Immature natural killer cell (primary cell): ENCODE data around the gene ADIRF. TPM values are rescaled to one million over a fixed set of nuclear protein-coding genes. Genes with fewer than 3 reads are reported as not detected.
"Not testable (repeated sequence)": the region's sequence is repeated elsewhere in the genome, so short reads cannot be mapped to it uniquely, and the experiment has no call there.

ENCODE experiments used
- DNase-seq, 3 donors: peaks; one replicate each; pipeline ENCODE4 v3.0.0; 2022; ENCODE audit warnings: mixed read lengths in 1 of 3
- H3K27ac Mint-ChIP-seq, 6 donors: one replicate each; pipeline ENCODE4 v1.8.0; 2020; ENCODE audit warnings: mixed read lengths in 6 of 6, mild to moderate bottlenecking in 5 of 6, inconsistent platforms in 4 of 6, moderate library complexity in 3 of 6
- H3K27me3 Mint-ChIP-seq, 3 donors: one replicate each; pipeline ENCODE4 v1.8.0; 2020 to 2021; ENCODE audit warnings: low read depth in 3 of 3, mild to moderate bottlenecking in 3 of 3, mixed read lengths in 3 of 3, moderate library complexity in 3 of 3, inconsistent platforms in 1 of 3
- H3K36me3 Mint-ChIP-seq, 3 donors: one replicate each; pipeline ENCODE4 v1.8.0; 2020; ENCODE audit warnings: mixed read lengths in 3 of 3, inconsistent platforms in 2 of 3, mild to moderate bottlenecking in 2 of 3
- H3K4me1 Mint-ChIP-seq, 2 donors: one replicate each; pipeline ENCODE4 v1.8.0; 2020; ENCODE audit warnings: inconsistent platforms in 2 of 2, mild to moderate bottlenecking in 2 of 2, mixed read lengths in 2 of 2, moderate library complexity in 1 of 2
- H3K4me3 Mint-ChIP-seq, 5 donors: one replicate each; pipeline ENCODE4 v1.8.0; 2020; ENCODE audit warnings: mild to moderate bottlenecking in 5 of 5, mixed read lengths in 5 of 5, inconsistent platforms in 3 of 5, moderate library complexity in 3 of 5
- H3K9me3 Mint-ChIP-seq, 6 donors: one replicate each; pipeline ENCODE4 v1.8.0; 2020; ENCODE audit warnings: mild to moderate bottlenecking in 6 of 6, mixed read lengths in 6 of 6, inconsistent platforms in 4 of 6, moderate library complexity in 3 of 6
- polyA plus RNA-seq, 3 donors: library from polyadenylated mRNA; unstranded; fragments of 300-500 nt; fragmentation: Illumina TruSeq; gene quantifications; one replicate each; pipeline ENCODE4 v1.2.3, GENCODE V29; 2021

ADIRF gene
- polyA plus RNA-seq, 3 donors from 2014 or later, result not detected

DNA sequence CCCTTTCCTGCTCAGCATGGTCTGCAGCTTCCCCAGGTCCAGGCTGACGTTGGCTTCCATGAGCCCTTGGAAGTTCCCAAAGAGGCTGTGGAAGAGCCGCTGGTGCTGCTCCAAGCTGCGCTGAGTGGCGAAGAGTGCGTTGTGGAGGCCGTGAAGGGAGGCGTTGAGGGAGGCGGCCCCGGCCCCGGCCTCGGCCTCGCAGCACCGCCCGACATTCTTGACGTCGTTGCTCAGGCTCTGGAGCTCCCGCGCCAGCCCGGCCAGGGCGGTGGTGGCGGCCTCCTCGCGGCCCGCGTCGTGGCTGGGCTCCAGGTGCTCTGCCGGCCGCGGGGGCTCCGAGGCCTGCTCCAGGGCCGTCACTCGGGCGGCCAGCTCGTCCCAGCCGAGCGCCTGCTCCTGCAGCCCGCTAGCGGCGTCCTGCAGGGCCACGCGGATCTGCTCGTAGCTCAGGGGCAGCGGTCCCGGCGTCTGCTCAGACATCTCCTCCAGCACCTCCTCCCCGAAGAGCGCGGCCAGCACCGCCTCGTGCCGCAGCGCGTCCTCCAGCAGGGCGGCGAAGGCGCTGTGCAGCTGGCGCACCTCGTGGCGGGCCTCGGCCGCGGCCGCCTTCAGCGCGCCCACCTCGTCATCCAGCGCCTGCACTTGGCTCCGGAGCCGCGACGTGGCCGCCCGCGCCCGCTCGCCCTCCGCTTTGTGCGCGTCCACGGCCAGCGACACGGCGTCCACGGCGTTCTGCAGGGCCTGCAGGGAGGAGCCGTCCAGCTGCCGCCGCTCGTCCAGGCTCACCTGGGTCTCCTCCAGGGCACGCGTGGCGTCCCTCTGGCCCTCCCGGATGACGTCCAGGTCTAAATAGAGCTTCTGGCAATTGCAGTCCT, 25.6 kb upstream of the ADIRF start:
- H3K4me1 Mint-ChIP-seq, result peaks cover 0 to 6% of the 10 kb centered on the region in 2 donors
- no peaks in the 10 kb centered on the region for H3K36me3 Mint-ChIP-seq
- DNase-seq, result no peak
- H3K4me3 Mint-ChIP-seq, result no peak overlapping the region
- H3K27ac Mint-ChIP-seq, result no peak overlapping the region
- no peaks in the 10 kb centered on the region for H3K9me3 Mint-ChIP-seq
- H3K27me3 Mint-ChIP-seq, result peaks cover 0 to 9% (median 3%) of the 10 kb centered on the region in 3 donors

DNA sequence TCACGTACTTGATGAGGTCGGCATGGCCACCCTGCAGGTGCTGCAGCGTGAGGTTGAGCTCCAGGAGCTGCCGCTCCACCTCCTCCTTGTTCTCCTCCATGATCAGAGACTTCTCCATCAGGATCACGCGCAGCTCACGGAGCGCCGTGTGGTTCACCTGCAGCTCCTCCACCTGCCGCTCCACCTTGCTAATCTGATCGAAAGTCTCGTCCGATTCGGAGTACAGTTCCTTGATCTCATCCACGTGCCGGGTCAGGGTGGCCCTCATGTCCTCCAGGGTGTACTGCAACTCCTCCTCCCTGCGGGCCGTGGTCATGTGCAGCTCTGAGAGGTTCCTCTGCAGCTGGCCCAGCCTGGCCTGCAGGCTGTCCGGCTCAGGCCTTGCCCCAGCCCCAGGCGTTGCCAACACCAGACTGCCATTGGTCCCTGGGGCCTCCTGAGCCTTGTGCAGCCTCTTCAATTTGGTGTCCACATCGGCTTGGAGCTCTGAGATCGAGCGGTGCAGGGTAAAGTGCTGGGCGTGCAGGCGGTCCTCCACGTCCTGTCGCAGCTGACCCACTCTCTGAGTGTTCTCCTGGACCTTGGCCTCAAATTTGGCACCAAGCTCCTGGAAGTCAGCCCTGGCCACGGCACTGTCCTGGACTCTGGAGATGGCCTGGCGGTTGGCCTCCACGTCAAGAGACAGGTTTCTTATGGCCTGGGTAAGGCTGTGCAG, 24.8 kb upstream of the ADIRF start:
- H3K9me3 Mint-ChIP-seq, result no peaks in the 10 kb centered on the region
- no peak overlapping the region for H3K27ac Mint-ChIP-seq
- H3K27me3 Mint-ChIP-seq, result peaks cover 3 to 9% (median 3%) of the 10 kb centered on the region in 3 donors
- H3K4me1 Mint-ChIP-seq, result peaks cover 0 to 6% of the 10 kb centered on the region in 2 donors
- no peak for DNase-seq
- H3K4me3 Mint-ChIP-seq, result no peak overlapping the region
- H3K36me3 Mint-ChIP-seq, result no peaks in the 10 kb centered on the region

DNA sequence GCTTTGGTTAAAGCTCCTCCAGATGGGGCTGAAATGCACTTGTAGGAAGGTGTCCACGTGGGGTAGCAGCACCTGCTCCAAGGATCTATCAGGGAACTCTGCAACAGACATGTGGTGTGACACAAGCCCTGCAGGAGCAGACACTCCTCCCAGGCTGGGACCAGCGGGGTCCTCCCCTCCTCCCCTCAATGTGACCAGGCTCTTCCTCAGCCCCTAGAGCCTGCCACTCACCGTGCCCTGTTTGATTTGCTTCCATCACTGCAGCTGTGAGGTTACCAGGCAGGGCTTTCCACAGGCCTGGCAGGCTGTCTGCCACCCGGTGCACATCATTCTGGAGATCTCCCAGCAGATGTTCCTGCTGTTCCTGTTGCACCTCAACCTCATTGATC, 24.3 kb upstream of the ADIRF start:
- Mint-ChIP-seq H3K36me3 (no peaks in the 10 kb centered on the region), H3K27ac (no peak overlapping the region), H3K9me3 (no peaks in the 10 kb centered on the region), H3K4me3 (no peak overlapping the region), H3K4me1 (peaks cover 0 to 6% of the 10 kb centered on the region in 2 donors), H3K27me3 (peaks cover 0 to 9% (median 3%) of the 10 kb centered on the region in 3 donors)
- DNase-seq, result no peak

DNA sequence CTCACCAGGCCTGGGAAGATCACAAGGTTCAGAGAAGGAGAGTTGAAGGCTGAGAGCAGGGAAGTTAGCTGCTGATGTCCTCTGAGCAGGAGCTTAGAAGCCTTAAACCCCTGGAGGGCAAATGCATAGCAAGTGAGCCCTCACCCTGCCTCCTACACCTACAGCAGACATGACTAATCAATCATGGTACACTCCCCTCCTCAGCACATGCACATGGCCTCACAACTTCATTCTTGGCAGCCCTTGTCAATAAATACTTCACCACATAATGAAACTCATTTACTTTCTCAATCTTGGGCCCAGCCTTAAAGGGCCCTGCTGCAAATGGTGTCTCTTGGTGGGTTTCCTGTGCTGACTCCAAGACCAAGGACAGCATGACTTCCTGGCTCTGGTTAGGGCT, 23.8 kb upstream of the ADIRF start:
- H3K4me1 Mint-ChIP-seq, result peaks cover 0 to 5% of the 10 kb centered on the region in 2 donors
- no peak overlapping the region for H3K4me3 Mint-ChIP-seq
- no peaks in the 10 kb centered on the region for H3K36me3 Mint-ChIP-seq
- H3K9me3 Mint-ChIP-seq, result no peaks in the 10 kb centered on the region
- H3K27me3 Mint-ChIP-seq, result peaks cover 0 to 6% (median 3%) of the 10 kb centered on the region in 3 donors
- DNase-seq, result no peak
- no peak overlapping the region for H3K27ac Mint-ChIP-seq

DNA sequence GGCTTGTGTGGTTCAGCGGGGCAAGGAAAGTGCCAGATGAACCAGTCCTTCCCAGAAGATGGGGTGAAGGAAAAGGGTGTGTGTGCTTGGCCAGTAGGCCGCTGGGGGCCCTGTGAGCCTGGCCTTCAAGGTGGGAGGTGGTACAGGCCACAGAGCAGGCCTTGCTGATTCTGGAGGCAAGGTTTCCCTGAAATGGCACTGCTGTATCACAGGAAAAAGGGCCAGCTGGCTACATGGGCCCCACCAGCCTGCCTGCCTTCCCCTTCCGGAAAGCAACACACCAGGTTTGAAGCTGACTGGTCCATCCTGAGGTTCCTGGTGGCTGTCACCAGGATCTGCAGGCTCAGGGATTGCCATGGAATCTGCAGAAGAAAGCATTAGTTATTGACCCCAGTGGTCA, 23.4 kb upstream of the ADIRF start:
- peaks cover 0 to 4% (median 2%) of the 10 kb centered on the region in 3 donors for H3K27me3 Mint-ChIP-seq
- H3K4me1 Mint-ChIP-seq, result peaks cover 0 to 1% of the 10 kb centered on the region in 2 donors
- no peak overlapping the region for H3K27ac Mint-ChIP-seq

DNA sequence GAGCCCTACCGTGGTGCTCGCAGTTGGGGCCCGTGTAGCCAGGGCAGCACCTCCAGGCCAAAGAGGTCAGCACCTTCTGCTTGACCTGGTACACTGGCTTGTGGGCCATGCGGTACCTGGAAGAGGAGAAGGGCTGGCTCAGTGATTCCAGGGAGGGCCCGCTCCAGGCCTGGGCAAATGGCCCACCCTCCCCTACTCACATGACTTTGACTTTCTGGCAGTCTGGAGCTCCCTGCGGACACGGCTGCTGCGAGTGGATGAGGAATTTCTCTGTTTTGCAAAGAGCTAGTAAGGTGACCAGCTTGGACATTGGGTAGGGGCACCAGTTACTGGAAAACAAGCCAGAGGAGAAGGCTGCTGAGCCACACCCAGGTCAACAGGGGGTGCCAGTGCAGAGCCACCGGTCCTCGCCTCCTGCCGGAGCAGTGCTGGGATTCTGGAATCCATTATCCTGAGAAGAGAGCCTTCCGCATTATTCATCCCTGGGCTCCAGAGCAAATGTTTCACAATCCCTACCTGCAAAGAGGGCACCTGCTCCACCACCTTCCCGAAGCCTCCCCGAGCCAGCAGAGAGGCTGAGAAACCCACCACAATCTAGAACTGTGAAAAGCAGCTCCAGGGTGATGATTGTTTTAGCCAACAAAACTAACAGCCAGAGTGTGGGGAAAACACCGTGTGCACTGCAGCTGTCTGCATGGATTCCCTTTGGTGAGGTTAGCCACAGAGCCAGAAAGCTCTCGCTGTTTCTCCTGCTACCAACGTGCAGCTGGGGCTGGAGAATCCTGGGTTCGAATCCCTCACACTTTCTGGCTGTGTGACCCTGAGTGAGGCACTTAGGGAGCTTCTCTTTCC, 22.7 kb upstream of the ADIRF start:
- Mint-ChIP-seq H3K4me1 (peaks cover 5 to 6% of the 10 kb centered on the region in 2 donors), H3K9me3 (peaks cover 0 to 2% (median 0%) of the 10 kb centered on the region in 6 donors), H3K27me3 (peaks cover 0 to 4% (median 0%) of the 10 kb centered on the region in 3 donors), H3K27ac (no peak overlapping the region), H3K4me3 (no peak overlapping the region), H3K36me3 (no peaks in the 10 kb centered on the region)
- DNase-seq, result no peak

More for the DNA sequence above, 23.4 kb upstream of the ADIRF start:
- no peak for DNase-seq
- no peak overlapping the region for H3K4me3 Mint-ChIP-seq
- H3K36me3 Mint-ChIP-seq, result no peaks in the 10 kb centered on the region
- H3K9me3 Mint-ChIP-seq, result no peaks in the 10 kb centered on the region

DNA sequence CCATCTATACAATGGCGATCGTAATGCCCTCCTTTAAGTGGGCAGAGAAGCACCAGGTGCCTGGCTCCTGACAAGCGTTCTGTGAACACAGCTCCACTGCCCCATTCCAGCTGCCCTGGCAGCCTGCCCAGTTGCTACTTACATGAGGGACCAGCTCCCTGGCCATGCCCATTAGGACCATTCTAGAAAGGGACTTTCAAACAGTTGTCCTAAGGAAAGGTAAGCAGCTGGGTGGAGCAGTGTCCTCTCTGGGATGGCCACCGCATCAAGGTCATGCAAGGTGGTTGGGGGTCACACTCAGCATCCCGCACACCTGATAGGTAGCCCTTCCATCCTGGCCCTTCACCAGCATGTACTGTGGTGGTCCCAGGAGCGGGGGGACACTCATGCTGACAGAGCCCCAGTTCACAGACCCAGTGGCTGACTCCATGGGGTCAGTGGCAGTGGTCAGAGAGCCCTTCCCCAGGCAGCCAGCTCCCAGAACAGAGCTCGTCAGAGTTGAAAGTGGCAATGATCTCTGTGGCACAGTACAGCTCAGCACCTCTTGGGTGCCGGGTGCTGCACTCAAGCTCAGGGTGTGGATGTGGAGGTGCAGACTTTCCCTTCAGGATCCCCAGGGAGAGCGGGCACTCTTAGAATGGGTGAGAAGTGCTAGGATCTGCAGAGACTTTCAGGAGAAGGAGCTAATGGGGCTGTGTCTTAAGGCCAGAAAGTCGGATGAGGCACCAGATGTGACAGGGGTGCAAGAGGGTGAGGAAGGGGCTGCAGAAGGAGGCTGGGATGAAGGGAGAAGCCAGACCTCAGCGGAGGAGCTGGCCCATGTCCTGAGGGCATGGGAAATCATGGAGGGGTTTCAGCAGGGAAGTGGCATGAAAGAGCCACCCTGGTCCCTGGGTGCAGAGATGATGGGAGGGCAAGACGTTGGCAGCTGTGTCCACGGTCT, 21.8 kb upstream of the ADIRF start:
- DNase-seq, result no peak
- Mint-ChIP-seq H3K9me3 (peaks cover 0 to 3% (median 0%) of the 10 kb centered on the region in 6 donors), H3K36me3 (no peaks in the 10 kb centered on the region), H3K4me3 (no peak overlapping the region), H3K4me1 (peaks cover 6 to 9% of the 10 kb centered on the region in 2 donors), H3K27me3 (peaks cover 0 to 4% (median 0%) of the 10 kb centered on the region in 3 donors), H3K27ac (no peak overlapping the region)

DNA sequence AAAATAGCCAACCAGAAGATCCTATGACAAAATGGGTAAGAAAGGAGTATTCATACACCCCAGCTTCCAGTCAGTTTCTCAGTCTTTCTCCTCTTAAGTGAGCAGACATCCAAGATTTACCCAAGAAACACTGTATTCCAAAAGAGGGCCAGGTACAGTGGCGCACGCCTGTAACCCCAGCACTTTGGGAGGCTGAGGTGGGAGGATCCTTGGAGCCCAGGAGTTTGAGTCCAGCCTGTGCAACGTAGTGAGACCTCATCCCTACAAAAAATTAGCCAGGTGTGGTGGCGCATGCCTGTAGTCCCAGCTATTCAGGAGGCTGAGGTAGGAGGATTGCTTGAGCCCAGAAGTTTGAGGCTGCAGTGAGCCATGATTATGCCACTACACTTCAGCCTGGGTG, 20.5 kb upstream of the ADIRF start:
- not testable (repeated sequence) for H3K4me1 Mint-ChIP-seq, H3K27ac Mint-ChIP-seq, H3K4me3 Mint-ChIP-seq, H3K27me3 Mint-ChIP-seq, H3K36me3 Mint-ChIP-seq, DNase-seq
- H3K9me3 Mint-ChIP-seq, result peaks cover 5 to 17% (median 10%) of the 10 kb centered on the region in 6 donors

DNA sequence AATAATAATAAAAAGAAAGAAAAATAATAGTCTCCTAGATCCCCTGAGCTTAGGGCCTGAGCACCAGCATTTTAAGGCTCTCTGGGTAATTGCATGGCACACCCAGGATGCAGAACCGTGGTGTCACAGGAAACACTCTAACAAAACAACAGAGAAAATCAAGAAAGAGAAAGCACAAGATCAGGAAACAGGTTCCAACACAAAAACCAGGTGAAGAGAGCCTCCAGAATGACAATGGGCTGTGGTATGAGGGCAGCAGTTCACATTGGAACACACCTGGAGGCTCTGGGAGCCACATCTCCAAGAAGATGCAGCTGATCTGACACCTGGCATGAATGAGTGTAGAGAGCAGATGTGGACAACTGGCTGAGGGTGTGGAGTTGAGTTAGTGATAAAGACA, 17.9 kb upstream of the ADIRF start:
- no peak overlapping the region for H3K4me3 Mint-ChIP-seq
- H3K27me3 Mint-ChIP-seq, result peaks cover 0 to 4% (median 0%) of the 10 kb centered on the region in 3 donors
- peaks cover 0 to 4% (median 0%) of the 10 kb centered on the region in 3 donors for H3K36me3 Mint-ChIP-seq
- H3K27ac Mint-ChIP-seq, result peak overlapping the region in 3 of 6 donors; percentile 1 to 36 (median 16)
- peaks cover 4 to 9% of the 10 kb centered on the region in 2 donors for H3K4me1 Mint-ChIP-seq
- DNase-seq, result no peak
- peaks cover 5 to 17% (median 10%) of the 10 kb centered on the region in 6 donors for H3K9me3 Mint-ChIP-seq

DNA sequence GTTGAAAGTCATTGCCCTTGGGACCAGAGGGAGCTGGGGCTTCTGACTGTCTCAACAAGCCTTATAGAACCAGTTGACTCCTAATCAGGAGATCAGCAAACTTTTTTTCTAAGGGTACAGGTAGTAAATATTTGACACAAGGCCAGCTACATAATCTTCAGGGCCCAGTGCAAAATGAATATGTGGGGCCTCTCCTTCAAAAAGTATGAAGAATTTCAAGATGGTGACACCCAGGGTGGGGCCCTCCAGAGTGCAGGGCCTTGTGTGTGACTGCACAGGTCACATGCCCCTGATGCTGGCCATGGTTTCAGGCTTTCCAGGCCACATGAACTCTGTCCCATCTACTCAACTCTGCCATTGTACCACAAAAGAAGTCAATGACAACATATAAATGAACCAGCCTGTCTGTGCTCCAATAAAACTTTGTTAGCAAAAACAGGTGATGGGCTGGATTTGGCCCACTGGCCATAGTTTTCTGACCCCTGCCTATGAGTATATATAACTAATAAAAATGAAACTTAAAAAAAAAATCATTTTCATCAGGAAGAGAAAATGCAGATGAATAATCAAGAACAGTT, 17.0 kb upstream of the ADIRF start:
- DNase-seq, result no peak
- Mint-ChIP-seq H3K4me3 (no peak overlapping the region), H3K36me3 (peaks cover 0 to 4% (median 0%) of the 10 kb centered on the region in 3 donors), H3K27ac (no peak overlapping the region), H3K9me3 (peaks cover 5 to 17% (median 10%) of the 10 kb centered on the region in 6 donors), H3K27me3 (peaks cover 0 to 4% (median 0%) of the 10 kb centered on the region in 3 donors), H3K4me1 (peaks cover 4 to 9% of the 10 kb centered on the region in 2 donors)

DNA sequence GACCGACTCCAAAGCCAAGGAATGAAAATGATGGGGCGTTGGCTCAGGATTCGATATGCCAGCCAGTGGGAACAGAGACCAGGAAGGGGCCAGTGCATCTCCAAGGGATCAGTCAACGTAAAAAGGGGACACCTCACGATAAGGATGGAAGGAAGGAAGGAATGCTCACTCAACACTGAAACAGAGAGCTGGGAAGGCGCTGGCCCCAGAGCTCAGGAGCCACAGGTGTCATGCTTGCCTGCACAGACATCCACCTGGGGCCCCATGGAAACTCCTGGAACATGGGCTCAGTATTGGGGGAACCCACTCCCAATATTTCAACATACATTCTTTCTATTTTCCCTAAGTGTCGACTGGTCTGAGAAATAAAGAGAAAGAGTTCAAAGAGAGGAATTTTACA, 16.2 kb upstream of the ADIRF start:
- H3K4me1 Mint-ChIP-seq, result peaks cover 4 to 9% of the 10 kb centered on the region in 2 donors
- H3K36me3 Mint-ChIP-seq, result peaks cover 0 to 4% (median 0%) of the 10 kb centered on the region in 3 donors
- H3K27ac Mint-ChIP-seq, result no peak overlapping the region
- no peak for DNase-seq
- H3K4me3 Mint-ChIP-seq, result no peak overlapping the region
- H3K9me3 Mint-ChIP-seq, result peaks cover 5 to 17% (median 10%) of the 10 kb centered on the region in 6 donors
- peaks cover 0 to 4% (median 0%) of the 10 kb centered on the region in 3 donors for H3K27me3 Mint-ChIP-seq

DNA sequence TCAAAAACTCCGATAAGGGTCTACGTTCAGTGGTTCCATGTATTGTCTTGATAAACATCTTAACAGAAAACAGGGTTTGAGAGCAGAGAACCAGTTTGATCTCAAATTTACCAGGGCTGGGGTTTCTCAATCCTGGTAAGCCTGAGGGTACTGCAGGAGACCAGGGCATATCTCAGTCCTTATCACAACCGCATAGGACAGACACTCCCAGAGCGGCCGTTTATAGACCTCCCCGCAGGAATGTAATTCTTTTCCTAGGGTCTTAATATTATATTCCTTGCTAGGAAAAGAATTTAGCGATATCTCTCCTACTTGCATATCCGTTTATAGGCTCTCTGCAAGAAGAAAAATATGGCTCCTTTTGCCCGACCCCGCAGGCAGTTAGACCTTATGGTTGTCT, 15.6 kb upstream of the ADIRF start:
- not testable (repeated sequence) for H3K27me3 Mint-ChIP-seq, H3K4me3 Mint-ChIP-seq, H3K27ac Mint-ChIP-seq, H3K4me1 Mint-ChIP-seq, DNase-seq, H3K36me3 Mint-ChIP-seq
- peaks cover 5 to 17% (median 10%) of the 10 kb centered on the region in 6 donors for H3K9me3 Mint-ChIP-seq
